ENCODE results near the gene RYR2. TPM values are rescaled to one million over a fixed set of nuclear protein-coding genes. Genes with fewer than 3 reads are reported as not detected.

The RYR2 gene
- total and polyA plus RNA-seq, 12 donors: 43.1 to 1,252 (median 872) TPM

- Histone ChIP-seq H3K9me3 (no peaks in the 10 kb centered on the region), H3K4me1 (peaks cover 0 to 44% (median 10%) of the 10 kb centered on the region in 9 donors), H3K4me3 (no peak overlapping the region), H3K27ac (peak overlapping the region in 1 of 10 donors; percentile 18), H3K36me3 (peaks cover 0 to 13% (median 0%) of the 10 kb centered on the region in 9 donors), H3K27me3 (no peaks in the 10 kb centered on the region)
- DNase-seq (no peak), ATAC-seq (peak in 7 of 8 donors; percentile 12 to 73 (median 45))
- intact Hi-C loops (cut with DNase I): no loop called here
- 20 to 25% methylated on average over 2 of the region's 2 CpGs for WGBS, 2 donors
- no peak for TF ChIP-seq CTCF (IDR thresholded peaks at IDR 0.05)
Observed at GRCh38 chr1:237748171-237748960, 706.4 kb downstream of the RYR2 start.

- DNase-seq (no peak), ATAC-seq (peak in 5 of 8 donors; percentile 23 to 59 (median 40))
- 36 to 53% methylated on average over 1 of the region's 1 CpG for WGBS, 2 donors
- Histone ChIP-seq H3K27ac (peak overlapping the region in 1 of 10 donors; percentile 18), H3K9me3 (no peaks in the 10 kb centered on the region), H3K36me3 (peaks cover 0 to 7% (median 0%) of the 10 kb centered on the region in 9 donors), H3K27me3 (no peaks in the 10 kb centered on the region), H3K4me1 (peaks cover 0 to 44% (median 10%) of the 10 kb centered on the region in 9 donors), H3K4me3 (no peak overlapping the region)
- TF ChIP-seq CTCF (IDR thresholded peaks at IDR 0.05): no peak
- intact Hi-C loops (cut with DNase I): no loop called here
Observed at GRCh38 chr1:237749122-237749521, 707.1 kb downstream of the RYR2 start.

- no peak for DNase-seq
- no peak for TF ChIP-seq CTCF (IDR thresholded peaks at IDR 0.05)
- intact Hi-C loops (cut with DNase I): no loop called here
- Histone ChIP-seq H3K36me3 (peaks cover 0 to 12% (median 0%) of the 10 kb centered on the region in 9 donors), H3K9me3 (no peaks in the 10 kb centered on the region), H3K4me3 (no peak overlapping the region), H3K27ac (no peak overlapping the region), H3K27me3 (no peaks in the 10 kb centered on the region), H3K4me1 (peaks cover 0 to 45% (median 11%) of the 10 kb centered on the region in 9 donors)
- no peak for ATAC-seq
- WGBS, 2 donors: 82 to 95% methylated on average over 2 of the region's 2 CpGs
Observed at GRCh38 chr1:237751090-237751489, 709.1 kb downstream of the RYR2 start.

GRCh38 chr1:237754627-237755026 is 712.6 kb downstream of the RYR2 start:
- Histone ChIP-seq H3K36me3 (peaks cover 0 to 33% (median 0%) of the 10 kb centered on the region in 9 donors), H3K4me1 (peaks cover 0 to 32% (median 3%) of the 10 kb centered on the region in 9 donors), H3K27ac (no peak overlapping the region), H3K27me3 (no peaks in the 10 kb centered on the region), H3K9me3 (no peaks in the 10 kb centered on the region), H3K4me3 (no peak overlapping the region)
- no peak for TF ChIP-seq CTCF (IDR thresholded peaks at IDR 0.05)
- 80 to 84% methylated on average over 3 of the region's 3 CpGs for WGBS, 2 donors
- DNase-seq (no peak), ATAC-seq (no peak)
- intact Hi-C loops (cut with DNase I): no loop called here
